HL-60 (cell line): ENCODE measurements around the gene SENP1.

ENCODE experiments used
- GABPA ChIP-seq: IDR thresholded peaks from 2 replicates; pipeline ENCODE4 v1.6.1; 2012; ENCODE audit warnings: low read depth
- POLR2AphosphoS5 ChIP-seq: IDR thresholded peaks from 2 replicates; pipeline ENCODE4 v1.6.1; 2012; ENCODE audit warnings: low read depth
- SPI1 ChIP-seq: IDR thresholded peaks from 2 replicates; pipeline ENCODE4 v1.6.1; 2012; ENCODE audit warnings: low read depth, mild to moderate bottlenecking, borderline replicate concordance
- TF ChIP-seq, protein P1 (sequence below): IDR thresholded peaks from one replicate; pipeline ENCODE4 v1.5.1; 2011; ENCODE audit warnings: low read length, control low read depth, inconsistent platforms; ENCODE audit not compliant: insufficient read depth
- TF ChIP-seq, protein P2 (sequence below): IDR thresholded peaks from 2 replicates; pipeline ENCODE4 v1.6.1; 2012; ENCODE audit warnings: low read depth; ENCODE audit not compliant: insufficient replicate concordance

DNA sequence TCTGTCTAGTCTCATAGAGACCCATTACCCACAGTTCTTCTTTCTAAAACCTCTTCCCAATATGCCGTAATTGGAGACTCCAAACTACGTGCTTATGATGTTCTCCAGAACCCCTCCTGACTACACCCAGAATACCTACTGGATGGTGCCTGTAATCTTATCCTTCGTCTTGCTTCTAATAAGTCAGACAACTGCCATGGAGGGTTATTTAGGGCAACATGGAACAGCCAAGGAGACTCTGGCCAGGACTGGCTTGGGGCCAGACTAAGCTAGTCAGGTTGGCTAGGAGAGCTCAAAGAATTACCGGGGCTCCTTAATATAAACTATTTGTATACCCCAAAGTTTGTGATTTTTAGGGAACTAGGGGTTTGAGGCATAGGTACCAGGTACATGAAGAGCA lies 20.1 kb upstream of the SENP1 start:
- TF ChIP-seq, protein P1, sequence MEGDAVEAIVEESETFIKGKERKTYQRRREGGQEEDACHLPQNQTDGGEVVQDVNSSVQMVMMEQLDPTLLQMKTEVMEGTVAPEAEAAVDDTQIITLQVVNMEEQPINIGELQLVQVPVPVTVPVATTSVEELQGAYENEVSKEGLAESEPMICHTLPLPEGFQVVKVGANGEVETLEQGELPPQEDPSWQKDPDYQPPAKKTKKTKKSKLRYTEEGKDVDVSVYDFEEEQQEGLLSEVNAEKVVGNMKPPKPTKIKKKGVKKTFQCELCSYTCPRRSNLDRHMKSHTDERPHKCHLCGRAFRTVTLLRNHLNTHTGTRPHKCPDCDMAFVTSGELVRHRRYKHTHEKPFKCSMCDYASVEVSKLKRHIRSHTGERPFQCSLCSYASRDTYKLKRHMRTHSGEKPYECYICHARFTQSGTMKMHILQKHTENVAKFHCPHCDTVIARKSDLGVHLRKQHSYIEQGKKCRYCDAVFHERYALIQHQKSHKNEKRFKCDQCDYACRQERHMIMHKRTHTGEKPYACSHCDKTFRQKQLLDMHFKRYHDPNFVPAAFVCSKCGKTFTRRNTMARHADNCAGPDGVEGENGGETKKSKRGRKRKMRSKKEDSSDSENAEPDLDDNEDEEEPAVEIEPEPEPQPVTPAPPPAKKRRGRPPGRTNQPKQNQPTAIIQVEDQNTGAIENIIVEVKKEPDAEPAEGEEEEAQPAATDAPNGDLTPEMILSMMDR: no peak
- TF ChIP-seq, protein P2, sequence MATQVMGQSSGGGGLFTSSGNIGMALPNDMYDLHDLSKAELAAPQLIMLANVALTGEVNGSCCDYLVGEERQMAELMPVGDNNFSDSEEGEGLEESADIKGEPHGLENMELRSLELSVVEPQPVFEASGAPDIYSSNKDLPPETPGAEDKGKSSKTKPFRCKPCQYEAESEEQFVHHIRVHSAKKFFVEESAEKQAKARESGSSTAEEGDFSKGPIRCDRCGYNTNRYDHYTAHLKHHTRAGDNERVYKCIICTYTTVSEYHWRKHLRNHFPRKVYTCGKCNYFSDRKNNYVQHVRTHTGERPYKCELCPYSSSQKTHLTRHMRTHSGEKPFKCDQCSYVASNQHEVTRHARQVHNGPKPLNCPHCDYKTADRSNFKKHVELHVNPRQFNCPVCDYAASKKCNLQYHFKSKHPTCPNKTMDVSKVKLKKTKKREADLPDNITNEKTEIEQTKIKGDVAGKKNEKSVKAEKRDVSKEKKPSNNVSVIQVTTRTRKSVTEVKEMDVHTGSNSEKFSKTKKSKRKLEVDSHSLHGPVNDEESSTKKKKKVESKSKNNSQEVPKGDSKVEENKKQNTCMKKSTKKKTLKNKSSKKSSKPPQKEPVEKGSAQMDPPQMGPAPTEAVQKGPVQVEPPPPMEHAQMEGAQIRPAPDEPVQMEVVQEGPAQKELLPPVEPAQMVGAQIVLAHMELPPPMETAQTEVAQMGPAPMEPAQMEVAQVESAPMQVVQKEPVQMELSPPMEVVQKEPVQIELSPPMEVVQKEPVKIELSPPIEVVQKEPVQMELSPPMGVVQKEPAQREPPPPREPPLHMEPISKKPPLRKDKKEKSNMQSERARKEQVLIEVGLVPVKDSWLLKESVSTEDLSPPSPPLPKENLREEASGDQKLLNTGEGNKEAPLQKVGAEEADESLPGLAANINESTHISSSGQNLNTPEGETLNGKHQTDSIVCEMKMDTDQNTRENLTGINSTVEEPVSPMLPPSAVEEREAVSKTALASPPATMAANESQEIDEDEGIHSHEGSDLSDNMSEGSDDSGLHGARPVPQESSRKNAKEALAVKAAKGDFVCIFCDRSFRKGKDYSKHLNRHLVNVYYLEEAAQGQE: no peak
- no peak for TF ChIP-seq POLR2AphosphoS5
- TF ChIP-seq SPI1: no peak
- TF ChIP-seq GABPA: no peak
